NT2/D1 (cell line): ENCODE data around the gene PWWP2B.

ENCODE experiments used
- YY1 ChIP-seq: IDR thresholded peaks from 2 replicates; pipeline ENCODE4 v1.6.1; 2011; ENCODE audit not compliant: insufficient read length, insufficient read depth
- ZNF274 ChIP-seq: IDR thresholded peaks from 2 replicates; pipeline ENCODE4 v1.6.1; 2011; ENCODE audit warnings: mild to moderate bottlenecking, low read depth, low read length

GRCh38 chr10:132417257-132417910 lies 20.4 kb downstream of the PWWP2B start:
- TF ChIP-seq YY1 (no peak), ZNF274 (no peak)
